Left lung (tissue), 10 donors: ENCODE data around the gene CCNYL1. TPM values are rescaled to one million over a fixed set of nuclear protein-coding genes. Genes with fewer than 3 reads are reported as not detected.

ENCODE experiments used
- ATAC-seq: fragments of 200-7000 bp; cut with Tn5 transposase; one replicate; pipeline ENCODE4 v1.9.1; 2020; ENCODE audit warnings: moderate library complexity
- DNase-seq, 4 donors: peaks; one replicate each; pipeline ENCODE4 v3.0.0-alpha.2; 2013 to 2020
- H3K27ac ChIP-seq, 2 donors: fragments of 200-600 bp; sonication (generic) in 1 of 2; one replicate each; pipeline versions ENCODE4 v1.5.0 to v1.8.0; 2020 to 2021
- H3K27me3 ChIP-seq, 2 donors: fragments of 200-600 bp; sonication (generic) in 1 of 2; one replicate each; pipeline versions ENCODE4 v1.5.0 to v1.8.0; 2020 to 2021
- H3K36me3 ChIP-seq, 2 donors: fragments of 200-600 bp; sonication (generic) in 1 of 2; one replicate each; pipeline versions ENCODE4 v1.5.0 to v1.8.0; 2020 to 2021
- H3K4me1 ChIP-seq, 2 donors: fragments of 200-600 bp; one replicate each; pipeline ENCODE4 v1.8.0; 2021
- H3K4me3 ChIP-seq, 2 donors: fragments of 200-600 bp; sonication (generic) in 1 of 2; one replicate each; pipeline versions ENCODE4 v1.5.0 to v1.8.0; 2020 to 2021; ENCODE audit warnings: mild to moderate bottlenecking in 1 of 2
- H3K9me3 ChIP-seq, 2 donors: fragments of 200-600 bp; sonication (generic) in 1 of 2; one replicate each; pipeline versions ENCODE4 v1.5.0 to v1.8.0; 2020 to 2021
- CTCF ChIP-seq, 2 donors: fragments of 200-600 bp; sonication (generic) in 1 of 2; IDR thresholded peaks; one replicate each; pipeline versions ENCODE4 v1.5.0 to v1.8.0; 2021; ENCODE audit warnings: antibody characterized with exemption in 2 of 2
- intact Hi-C, 2 donors: fragments of 100-400 bp; cut with DNase I; formaldehyde crosslinking; loops; one replicate each; pipeline versions ENCODE4 v1.11.2 to v1.14.2; 2022
- polyA plus RNA-seq, 6 donors: library from polyadenylated mRNA; unstranded; fragments of 120-200 nt; gene quantifications; one replicate each; pipeline ENCODE4 v1.2.1, GENCODE V29; 2013; ENCODE audit not compliant: insufficient read length in 6 of 6
- total RNA-seq, 2 donors: library from RNA; stranded (reverse); fragmentation: NEBNext Ultra II Directional; extraction: Animal tissue kit (Norgen Biotek cat#: 25700); gene quantifications; one replicate each; pipeline ENCODE4 v1.2.1, GENCODE V29; 2021
- donor health status: DM: no; HTN: yes; CAD: no.
- donor health status: DM: no; HTN: no; CAD: no.

The CCNYL1 gene
- total and polyA plus RNA-seq, 8 donors, result 18.8 to 33.2 (median 24.2) TPM

GRCh38 chr2:207772081-207772843 is 60.8 kb downstream of the CCNYL1 start:
- no peak for DNase-seq
- ATAC-seq, result no peak
- Histone ChIP-seq H3K27ac (no peak overlapping the region), H3K27me3 (peaks cover 0 to 10% of the 10 kb centered on the region in 2 donors), H3K9me3 (no peaks in the 10 kb centered on the region), H3K4me3 (no peak overlapping the region), H3K4me1 (peaks cover 4 to 40% of the 10 kb centered on the region in 2 donors), H3K36me3 (peaks cover 0 to 7% of the 10 kb centered on the region in 2 donors)
- TF ChIP-seq CTCF (IDR thresholded peaks at IDR 0.05), result no peak
- intact Hi-C loops, result no loop called here

GRCh38 chr2:207772844-207773205 is 61.4 kb downstream of the CCNYL1 start:
- Histone ChIP-seq H3K9me3 (no peaks in the 10 kb centered on the region), H3K4me1 (peaks cover 4 to 35% of the 10 kb centered on the region in 2 donors), H3K27me3 (peaks cover 0 to 10% of the 10 kb centered on the region in 2 donors), H3K27ac (no peak overlapping the region), H3K4me3 (no peak overlapping the region), H3K36me3 (peaks cover 0 to 1% of the 10 kb centered on the region in 2 donors)
- no peak for TF ChIP-seq CTCF (IDR thresholded peaks at IDR 0.05)
- DNase-seq (no peak), ATAC-seq (no peak)
- intact Hi-C loops, result no loop called here

- no peaks in the 10 kb centered on the region for H3K27me3 ChIP-seq
- intact Hi-C loops, result no loop called here
- H3K4me3 ChIP-seq, result no peak overlapping the region
- H3K9me3 ChIP-seq, result no peaks in the 10 kb centered on the region
- ATAC-seq, result no peak
- TF ChIP-seq CTCF (IDR thresholded peaks at IDR 0.05), result no peak
- H3K4me1 ChIP-seq, result peaks cover 3 to 14% of the 10 kb centered on the region in 2 donors
- no peak overlapping the region for H3K27ac ChIP-seq
- H3K36me3 ChIP-seq, result no peaks in the 10 kb centered on the region
- no peak for DNase-seq
Measured at GRCh38 chr2:207775473-207775872, 64.0 kb downstream of the CCNYL1 start.

- no peak for DNase-seq
- H3K4me3 ChIP-seq, result no peak overlapping the region
- H3K4me1 ChIP-seq, result no peaks in the 10 kb centered on the region
- no peak overlapping the region for H3K27ac ChIP-seq
- intact Hi-C loops, result no loop called here
- TF ChIP-seq CTCF (IDR thresholded peaks at IDR 0.05), result no peak
- no peak for ATAC-seq
- no peaks in the 10 kb centered on the region for H3K36me3 ChIP-seq
- H3K27me3 ChIP-seq, result no peaks in the 10 kb centered on the region
- H3K9me3 ChIP-seq, result no peaks in the 10 kb centered on the region
Measured at GRCh38 chr2:207777124-207777523, 65.7 kb downstream of the CCNYL1 start.

- TF ChIP-seq CTCF (IDR thresholded peaks at IDR 0.05), result no peak
- ATAC-seq, result no peak
- intact Hi-C loops, result no loop called here
Measured at GRCh38 chr2:207778298-207778882, 67.0 kb downstream of the CCNYL1 start.

More at GRCh38 chr2:207778298-207778882, 67.0 kb downstream of the CCNYL1 start:
- Histone ChIP-seq H3K9me3 (no peaks in the 10 kb centered on the region), H3K36me3 (no peaks in the 10 kb centered on the region), H3K4me1 (no peaks in the 10 kb centered on the region), H3K27ac (no peak overlapping the region), H3K4me3 (no peak overlapping the region), H3K27me3 (no peaks in the 10 kb centered on the region)
- no peak for DNase-seq
